Activated naive CD8-positive, alpha-beta T cell treated with anti-CD3 and anti-CD28 coated beads, Interleukin-2, amount 10 ng/mL, durations not matched to agents 7 days and 5 days (primary cell): ENCODE measurements around the gene COQ8A. TPM values are rescaled to one million over a fixed set of nuclear protein-coding genes. Genes with fewer than 3 reads are reported as not detected.

Source experiments
- ATAC-seq: fragments of 150-1000 bp; cut with Tn5 transposase; one replicate; pipeline ENCODE4 v1.10.0; 2021; ENCODE audit warnings: low read depth, moderate library complexity
- POLR2A ChIA-PET: fragments of 350-600 bp; sonication (Branson Sonifier 250); formaldehyde crosslinking; loops from one replicate; lab custom pipeline; 2021; ENCODE audit warnings: antibody characterized with exemption; lab: Charles Lee
- DNase-seq: peaks from one replicate; pipeline ENCODE4 v3.0.0; 2021
- H3K27ac Mint-ChIP-seq: one replicate; pipeline ENCODE4 v1.8.0; 2022; ENCODE audit warnings: mild to moderate bottlenecking, mixed read lengths
- H3K27me3 Mint-ChIP-seq: one replicate; pipeline ENCODE4 v1.8.0; 2022; ENCODE audit warnings: mild to moderate bottlenecking, moderate library complexity, mixed read lengths
- H3K36me3 Mint-ChIP-seq: one replicate; pipeline ENCODE4 v1.8.0; 2021; ENCODE audit warnings: mild to moderate bottlenecking, mixed read lengths
- H3K4me1 Mint-ChIP-seq: one replicate; pipeline ENCODE4 v1.8.0; 2021; ENCODE audit warnings: mixed read lengths
- H3K4me3 Mint-ChIP-seq: one replicate; pipeline ENCODE4 v1.8.0; 2022; ENCODE audit warnings: mild to moderate bottlenecking, moderate library complexity, mixed read lengths
- H3K9me3 Mint-ChIP-seq: one replicate; pipeline ENCODE4 v1.8.0; 2021; ENCODE audit warnings: mixed read lengths
- total RNA-seq, 2 experiments: library from RNA; stranded (reverse); gene quantifications; one replicate each; pipeline ENCODE4 v1.2.3, GENCODE V29; 2021

Gene COQ8A
- total RNA-seq, 2 experiments from 2014 or later = 28.6 to 30.2 TPM

DNA sequence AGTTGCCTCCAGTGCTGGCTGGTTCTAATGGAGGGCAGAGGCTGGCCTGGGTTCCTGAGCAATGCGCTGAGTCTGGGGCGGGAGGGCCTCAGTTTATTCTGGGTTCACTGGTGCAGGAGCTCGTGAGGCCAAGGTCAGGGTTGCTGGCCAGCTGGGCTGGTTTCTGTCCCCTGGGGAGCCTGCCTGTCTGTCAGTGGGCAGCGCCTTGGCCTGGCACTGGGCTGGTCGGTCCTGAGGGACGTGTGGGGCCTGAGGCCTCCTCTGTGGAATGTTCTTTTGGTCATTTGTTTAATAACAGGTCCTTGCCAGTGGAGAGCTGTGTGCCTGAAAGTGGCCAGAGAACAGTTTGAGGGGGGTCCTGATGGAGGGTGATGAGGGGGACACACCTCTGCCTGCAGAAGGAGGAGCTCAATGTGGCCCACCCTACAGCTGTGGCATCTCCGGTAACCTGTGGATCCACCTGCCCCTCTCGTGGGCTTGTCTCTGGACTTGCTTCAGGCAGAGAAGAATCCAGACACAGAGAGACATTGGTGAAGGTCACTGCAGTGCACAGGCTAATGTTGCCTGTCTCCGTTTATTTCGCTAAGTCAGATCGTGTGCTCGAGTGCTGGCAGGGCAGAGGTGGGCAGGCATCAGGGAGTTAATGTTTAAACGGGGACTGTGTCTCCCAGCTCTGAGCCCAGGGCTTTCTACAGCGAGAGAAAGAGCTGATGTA lies 34.6 kb downstream of the COQ8A start:
- POLR2A ChIA-PET = no interaction called here
- ATAC-seq (no peak), DNase-seq (no peak)
- H3K4me3 Mint-ChIP-seq = no peak overlapping the region
- H3K27me3 Mint-ChIP-seq = no peaks in the 10 kb centered on the region
- H3K27ac Mint-ChIP-seq = no peak overlapping the region
- H3K4me1 Mint-ChIP-seq = peaks cover 1% of the 10 kb centered on the region
- H3K36me3 Mint-ChIP-seq = peaks cover 7% of the 10 kb centered on the region
- H3K9me3 Mint-ChIP-seq = peaks cover 5% of the 10 kb centered on the region

DNA sequence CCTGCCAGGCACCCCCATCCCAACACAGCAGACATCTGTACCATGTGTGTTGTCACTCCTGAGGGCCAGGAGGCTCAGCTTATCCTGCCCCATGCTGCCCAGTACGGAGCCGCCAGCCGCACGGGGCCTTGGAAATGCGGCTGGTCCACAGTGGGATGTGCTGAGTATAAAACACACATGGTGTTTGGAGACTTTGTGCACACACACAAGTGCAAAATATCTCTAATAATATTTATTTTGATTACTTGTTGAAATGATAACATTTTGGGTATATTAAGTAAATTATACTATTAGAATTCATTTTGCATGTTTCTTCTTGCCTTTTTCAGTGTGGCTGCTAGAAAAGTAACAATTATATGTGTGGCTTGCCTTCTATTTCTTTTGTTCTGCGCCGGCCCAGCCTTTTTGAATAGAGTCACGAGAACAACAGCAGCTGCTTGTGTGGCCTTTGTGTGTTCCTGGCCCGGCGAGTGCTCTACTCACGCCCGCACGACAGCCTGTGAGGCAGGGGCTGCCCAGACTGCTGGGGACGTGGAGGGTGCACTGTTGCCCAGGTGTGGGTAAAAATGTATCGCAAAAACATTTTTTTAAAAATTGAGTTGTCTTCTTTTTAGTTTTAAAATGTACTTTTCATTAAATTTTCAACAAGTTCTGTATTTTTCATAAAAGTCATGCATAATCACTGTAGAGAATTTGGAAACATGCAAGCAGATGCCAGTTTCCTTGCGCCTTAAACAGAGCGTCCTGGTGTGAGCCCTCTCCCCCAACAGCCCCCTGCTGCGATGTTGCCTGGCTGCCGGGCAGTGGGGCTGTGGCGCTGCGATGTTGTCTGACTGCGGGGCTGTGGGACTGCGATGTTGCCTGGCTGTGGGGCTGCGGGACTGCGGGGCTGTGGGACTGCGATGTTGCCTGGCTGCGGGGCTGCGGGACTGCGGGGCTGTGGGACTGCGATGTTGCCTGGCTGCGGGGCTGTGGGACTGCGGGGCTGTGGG lies 35.5 kb downstream of the COQ8A start:
- no peaks in the 10 kb centered on the region for H3K27me3 Mint-ChIP-seq
- peaks cover 5% of the 10 kb centered on the region for H3K9me3 Mint-ChIP-seq
- ATAC-seq (no peak), DNase-seq (no peak)
- no peak overlapping the region for H3K4me3 Mint-ChIP-seq
- POLR2A ChIA-PET = no interaction called here
- H3K36me3 Mint-ChIP-seq = peaks cover 7% of the 10 kb centered on the region
- H3K27ac Mint-ChIP-seq = no peak overlapping the region
- peaks cover 1% of the 10 kb centered on the region for H3K4me1 Mint-ChIP-seq

DNA sequence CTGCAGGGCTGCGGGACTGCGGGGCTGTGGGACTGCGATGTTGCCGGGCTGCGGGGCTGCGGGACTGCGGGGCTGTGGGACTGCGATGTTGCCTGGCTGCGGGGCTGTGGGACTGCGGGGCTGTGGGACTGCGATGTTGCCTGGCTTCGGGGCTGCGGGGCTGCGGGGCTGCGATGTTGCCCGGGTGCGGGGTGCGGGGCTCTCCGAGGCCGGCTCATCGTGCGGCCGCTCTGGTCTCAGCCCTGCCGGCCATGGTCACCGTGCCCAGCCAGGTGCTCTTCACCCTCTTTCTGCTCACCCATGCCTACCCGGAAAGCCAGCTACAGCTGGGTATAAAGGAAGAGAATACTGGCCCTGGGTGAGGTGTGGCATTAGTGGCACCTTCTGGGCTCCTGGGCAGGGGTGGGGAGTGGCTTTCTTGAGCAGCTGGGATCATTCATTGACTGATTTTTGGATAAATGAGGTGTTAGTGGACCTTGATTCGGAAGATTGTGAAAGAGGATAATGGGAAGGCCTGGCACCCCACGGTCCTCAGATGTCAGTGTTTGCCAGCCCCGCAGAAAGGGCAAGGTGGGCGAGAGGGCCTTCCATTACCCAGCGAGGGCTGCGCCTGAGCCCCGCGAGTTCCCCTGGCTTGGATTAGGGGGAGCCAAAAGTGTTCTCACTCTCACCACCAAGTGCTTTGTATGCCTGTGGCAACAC lies 36.3 kb downstream of the COQ8A start:
- Mint-ChIP-seq H3K4me1 (peaks cover 1% of the 10 kb centered on the region), H3K9me3 (peaks cover 5% of the 10 kb centered on the region), H3K36me3 (peaks cover 7% of the 10 kb centered on the region), H3K27me3 (no peaks in the 10 kb centered on the region), H3K4me3 (no peak overlapping the region), H3K27ac (no peak overlapping the region)
- ATAC-seq (no peak), DNase-seq (no peak)
- POLR2A ChIA-PET = no interaction called here

DNA sequence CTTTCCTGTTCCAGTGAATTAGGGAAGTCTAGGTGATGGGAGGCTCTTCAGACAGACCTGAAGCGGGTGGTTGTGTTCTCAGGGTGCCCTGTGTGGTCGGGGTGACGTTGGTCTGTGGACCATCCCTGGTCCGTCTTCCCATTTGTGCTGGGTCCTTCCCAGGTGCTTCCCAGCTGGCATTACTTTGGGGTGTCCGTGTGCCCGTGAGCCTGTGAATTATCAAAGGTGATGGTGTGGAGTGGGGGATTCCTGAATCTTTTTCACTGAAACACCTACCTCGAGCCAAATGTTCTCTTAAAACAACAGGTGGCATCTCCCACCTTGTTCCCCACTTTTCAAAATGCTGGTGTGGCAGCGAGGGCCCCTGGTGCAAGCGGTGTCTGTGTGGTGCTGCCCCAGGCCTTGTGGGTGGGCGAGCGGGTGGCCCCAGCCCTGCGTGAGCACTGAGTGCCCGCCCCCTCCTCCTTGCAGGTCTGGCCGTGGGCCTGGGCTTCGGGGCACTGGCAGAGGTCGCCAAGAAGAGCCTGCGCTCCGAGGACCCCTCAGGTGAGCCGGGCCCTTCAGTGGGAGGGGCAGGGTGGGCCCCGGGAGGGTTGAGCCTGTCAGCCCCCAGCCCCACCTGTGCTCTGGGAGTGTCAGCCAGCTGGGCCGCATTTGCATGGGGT lies 37.0 kb downstream of the COQ8A start:
- H3K27ac Mint-ChIP-seq = no peak overlapping the region
- no peak overlapping the region for H3K4me3 Mint-ChIP-seq
- H3K4me1 Mint-ChIP-seq = no peaks in the 10 kb centered on the region
- POLR2A ChIA-PET = interaction anchor here (0.6 kb wide), 1 partner anchor 415 kb away, joined by 3 read pairs; no protein-coding TSS in a partner anchor
- no peak for ATAC-seq
- H3K9me3 Mint-ChIP-seq = no peaks in the 10 kb centered on the region
- no peak for DNase-seq
- H3K27me3 Mint-ChIP-seq = no peaks in the 10 kb centered on the region
- H3K36me3 Mint-ChIP-seq = peaks cover under 1% of the 10 kb centered on the region

DNA sequence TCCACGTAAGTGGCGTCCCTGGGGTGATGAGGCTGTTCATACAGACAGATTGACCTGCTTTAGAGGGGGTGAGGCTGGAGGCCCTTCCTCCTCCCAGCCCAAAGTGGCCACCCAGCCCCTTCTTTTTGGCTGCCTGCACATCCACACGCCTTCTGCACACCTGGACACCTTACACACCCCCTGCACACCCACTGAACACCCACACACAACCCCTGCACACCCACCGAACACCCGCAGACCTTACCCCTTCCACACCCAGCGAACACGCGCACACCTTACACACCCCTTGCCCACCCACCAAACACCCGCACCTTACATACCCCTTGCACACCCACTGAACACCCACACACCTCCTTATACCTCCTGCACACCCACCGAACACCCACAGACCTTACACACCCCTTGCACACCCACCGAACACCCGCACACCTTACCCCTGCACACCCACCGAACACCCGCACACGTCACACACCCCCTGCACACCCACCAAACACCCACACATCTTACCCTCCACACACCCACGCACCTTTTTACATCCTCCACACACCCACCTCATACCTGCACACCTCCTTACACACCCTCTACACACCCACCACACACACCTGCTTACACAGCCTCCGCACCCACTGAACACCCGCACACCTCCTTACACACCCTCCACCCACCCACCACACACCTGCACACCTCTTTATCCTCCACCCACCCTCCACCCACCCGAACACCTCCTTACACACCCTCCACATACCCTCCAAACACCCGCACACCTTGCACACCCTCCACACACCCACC lies 37.7 kb downstream of the COQ8A start:
- DNase-seq = no peak
- Mint-ChIP-seq H3K27me3 (no peaks in the 10 kb centered on the region), H3K36me3 (no peaks in the 10 kb centered on the region)

DNA sequence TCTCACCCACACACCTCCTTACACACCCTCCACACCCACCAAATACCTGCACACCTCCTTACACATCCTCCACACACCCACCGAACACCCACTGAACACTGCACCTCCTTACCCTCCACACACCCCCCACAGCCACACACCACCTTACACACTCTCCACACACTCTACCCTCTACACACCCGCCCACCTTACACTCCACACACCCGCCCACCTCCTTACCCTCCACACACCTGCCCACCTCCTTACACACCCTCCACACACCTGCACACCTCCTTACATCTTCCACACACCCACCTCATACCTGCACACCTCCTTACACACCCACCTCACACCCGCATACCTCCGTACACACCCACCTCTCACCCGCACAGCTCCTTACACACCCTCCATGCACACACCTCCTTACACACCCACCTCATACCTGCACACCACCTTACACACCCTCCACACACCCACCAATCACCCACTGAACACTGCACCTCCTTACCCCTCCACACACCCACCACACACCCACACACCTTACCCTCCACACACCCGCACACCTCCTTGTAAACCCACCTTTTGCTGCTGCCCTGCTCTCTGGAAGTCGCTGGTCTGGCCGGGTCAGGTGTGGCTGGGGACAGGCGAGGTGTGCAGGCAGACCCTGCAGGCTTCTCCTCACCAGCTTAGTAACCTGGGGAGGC lies 38.5 kb downstream of the COQ8A start:
- H3K27ac Mint-ChIP-seq = no peak overlapping the region
- no peaks in the 10 kb centered on the region for H3K9me3 Mint-ChIP-seq
- H3K36me3 Mint-ChIP-seq = no peaks in the 10 kb centered on the region
- H3K4me1 Mint-ChIP-seq = no peaks in the 10 kb centered on the region
- H3K4me3 Mint-ChIP-seq = no peak overlapping the region
- DNase-seq (no peak), ATAC-seq (no peak)
- no peaks in the 10 kb centered on the region for H3K27me3 Mint-ChIP-seq
- POLR2A ChIA-PET = no interaction called here

More for the DNA sequence above, 37.7 kb downstream of the COQ8A start:
- no peak for ATAC-seq
- Mint-ChIP-seq H3K4me3 (no peak overlapping the region), H3K4me1 (no peaks in the 10 kb centered on the region), H3K27ac (no peak overlapping the region), H3K9me3 (no peaks in the 10 kb centered on the region)
- POLR2A ChIA-PET = interaction anchor here (0.6 kb wide), 1 partner anchor 415 kb away, joined by 3 read pairs; no protein-coding TSS in a partner anchor

DNA sequence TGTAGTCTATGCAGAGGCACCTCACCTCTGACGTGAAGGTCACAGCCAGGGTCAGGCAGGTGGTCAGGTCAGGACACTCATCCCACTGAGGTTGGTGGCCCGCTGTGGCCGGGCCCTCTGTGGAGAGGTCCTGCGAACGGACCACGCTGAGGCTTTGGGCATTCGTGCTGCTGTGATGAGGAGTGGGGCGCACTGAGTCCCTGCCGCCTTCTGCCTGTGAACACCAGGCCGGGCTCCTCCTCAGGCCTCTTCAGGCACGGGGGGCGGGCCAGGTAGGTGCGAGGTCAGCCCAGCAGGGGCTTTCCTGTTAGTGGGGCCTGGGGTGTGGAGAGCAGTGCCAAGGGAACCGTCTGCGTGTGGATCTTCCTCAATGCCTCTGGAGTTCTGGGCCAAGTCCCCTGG lies 39.0 kb downstream of the COQ8A start:
- Mint-ChIP-seq H3K36me3 (no peaks in the 10 kb centered on the region), H3K4me1 (no peaks in the 10 kb centered on the region), H3K27ac (no peak overlapping the region), H3K27me3 (no peaks in the 10 kb centered on the region), H3K9me3 (no peaks in the 10 kb centered on the region), H3K4me3 (no peak overlapping the region)
- no peak for ATAC-seq
- POLR2A ChIA-PET = no interaction called here
- no peak for DNase-seq

DNA sequence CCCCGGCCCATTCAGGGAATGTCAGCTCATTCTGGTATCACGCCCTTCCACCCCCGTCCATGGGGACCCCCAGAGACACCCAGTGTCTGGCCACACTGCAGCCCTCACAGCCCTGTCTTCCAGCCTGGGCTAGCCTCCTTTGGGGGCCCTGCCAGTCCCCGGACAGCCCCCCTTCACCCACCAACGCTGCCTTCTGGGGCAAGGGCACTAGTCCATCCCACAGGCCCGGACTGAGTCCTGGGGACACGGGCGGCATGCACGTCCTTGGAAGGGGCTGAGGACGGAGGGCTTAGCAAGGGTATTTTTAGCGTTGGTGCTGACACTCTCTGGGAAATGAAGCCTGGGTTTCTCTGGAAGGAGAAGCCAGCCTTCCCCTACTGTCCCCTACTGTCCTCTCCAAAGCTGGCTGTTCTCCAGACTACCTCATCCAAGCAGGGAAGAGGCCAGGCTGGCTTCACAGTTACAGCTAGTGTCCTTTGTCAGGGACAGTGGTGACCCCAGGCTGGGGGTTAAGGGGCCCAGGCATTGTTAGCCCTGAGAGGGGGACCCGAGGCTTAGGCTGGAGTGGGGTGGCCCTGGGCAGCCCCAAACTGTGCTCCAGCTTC lies 39.5 kb downstream of the COQ8A start:
- no peaks in the 10 kb centered on the region for H3K4me1 Mint-ChIP-seq
- POLR2A ChIA-PET = no interaction called here
- no peaks in the 10 kb centered on the region for H3K9me3 Mint-ChIP-seq
- H3K36me3 Mint-ChIP-seq = no peaks in the 10 kb centered on the region
- no peaks in the 10 kb centered on the region for H3K27me3 Mint-ChIP-seq
- no peak for DNase-seq
- H3K27ac Mint-ChIP-seq = no peak overlapping the region
- no peak overlapping the region for H3K4me3 Mint-ChIP-seq
- no peak for ATAC-seq

DNA sequence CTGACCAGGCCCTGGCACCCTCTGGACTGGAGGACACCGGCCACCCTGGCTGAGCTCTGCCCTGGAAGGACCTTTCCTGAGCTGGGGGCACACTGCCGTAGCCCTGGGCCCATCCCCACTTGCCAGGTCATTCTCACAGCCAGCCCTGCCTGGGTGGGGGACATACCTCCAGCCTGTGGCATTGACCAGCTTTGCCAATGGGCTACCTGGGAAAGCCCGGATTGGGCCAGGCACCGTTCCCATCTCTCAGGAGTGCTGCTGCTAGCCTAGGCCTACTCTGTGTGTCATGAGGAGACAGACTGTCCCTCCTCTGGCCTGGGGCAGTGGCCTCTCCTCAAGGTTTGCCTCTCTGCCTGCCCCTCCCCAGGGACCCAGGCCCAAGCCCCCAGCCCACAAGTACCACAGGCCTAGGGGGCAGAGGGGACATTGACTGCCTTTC lies 40.0 kb downstream of the COQ8A start:
- POLR2A ChIA-PET = no interaction called here
- no peak for ATAC-seq
- DNase-seq = no peak
- Mint-ChIP-seq H3K27ac (no peak overlapping the region), H3K36me3 (no peaks in the 10 kb centered on the region), H3K4me1 (no peaks in the 10 kb centered on the region), H3K4me3 (no peak overlapping the region), H3K9me3 (no peaks in the 10 kb centered on the region), H3K27me3 (no peaks in the 10 kb centered on the region)

DNA sequence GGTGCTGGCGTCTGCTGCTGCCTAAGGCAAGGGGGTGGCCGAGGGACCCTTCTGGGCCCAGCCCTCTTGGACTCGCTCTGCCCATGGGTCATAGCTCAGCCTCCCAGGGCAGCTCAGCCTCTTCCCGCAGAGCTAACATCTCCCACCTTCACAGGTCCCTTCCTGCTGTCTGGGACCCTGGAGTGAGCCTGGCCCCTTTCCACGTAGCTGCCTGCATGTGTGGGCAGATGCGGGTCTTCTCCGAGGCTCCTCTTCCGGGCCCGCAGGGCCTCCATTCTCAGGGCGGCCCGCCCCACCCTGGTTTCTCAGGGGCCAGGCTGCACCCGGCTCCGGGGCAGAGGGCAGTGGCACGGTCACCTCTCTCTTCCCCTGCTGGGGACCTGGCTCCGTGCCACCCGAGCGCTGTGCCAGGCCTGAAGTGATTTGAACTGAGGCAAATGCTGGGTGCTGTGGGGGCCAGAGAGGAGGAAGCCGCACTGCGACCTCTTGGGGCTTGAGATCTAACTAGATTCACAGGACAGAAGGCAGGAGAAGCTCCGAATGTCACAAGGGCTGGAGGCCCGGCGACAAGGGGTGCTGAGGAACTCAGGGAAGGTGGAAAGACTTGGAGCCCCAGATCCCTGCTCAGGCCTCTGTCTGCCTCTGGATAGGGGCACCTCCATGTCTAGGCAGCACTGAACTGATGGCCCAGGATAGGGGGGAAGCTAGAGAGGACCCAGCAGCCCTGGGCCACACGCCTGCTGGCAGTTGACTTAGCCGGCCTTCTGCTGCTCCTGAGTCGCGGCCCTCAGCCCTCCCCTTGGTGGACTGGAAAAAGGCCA lies 40.7 kb downstream of the COQ8A start:
- Mint-ChIP-seq H3K36me3 (no peaks in the 10 kb centered on the region), H3K4me1 (no peaks in the 10 kb centered on the region), H3K27me3 (no peaks in the 10 kb centered on the region), H3K27ac (no peak overlapping the region), H3K4me3 (no peak overlapping the region), H3K9me3 (no peaks in the 10 kb centered on the region)
- POLR2A ChIA-PET = no interaction called here
- ATAC-seq (no peak), DNase-seq (no peak)

DNA sequence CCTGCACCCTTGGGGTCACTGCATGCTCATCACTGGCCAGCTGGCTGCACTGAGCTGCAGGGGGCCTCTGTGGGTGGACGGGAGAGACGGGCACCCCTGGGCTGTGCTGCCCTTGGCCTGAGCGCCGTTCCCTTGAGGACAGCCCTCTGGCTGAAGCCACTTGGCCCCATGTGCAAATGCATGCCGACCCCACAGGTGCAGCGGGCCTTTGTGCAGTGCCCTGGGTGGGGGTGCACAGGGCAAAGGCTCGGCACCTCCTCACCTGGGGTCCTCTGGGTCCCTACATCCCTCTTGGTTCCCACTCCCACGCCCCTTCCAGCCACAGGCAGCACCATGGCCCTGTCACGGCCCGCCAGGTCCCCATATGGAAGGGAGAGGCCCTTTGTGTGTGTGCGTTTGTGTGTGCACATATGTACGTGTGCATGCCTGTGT lies 41.3 kb downstream of the COQ8A start:
- DNase-seq = no peak
- no peaks in the 10 kb centered on the region for H3K9me3 Mint-ChIP-seq
- H3K36me3 Mint-ChIP-seq = no peaks in the 10 kb centered on the region
- H3K4me1 Mint-ChIP-seq = no peaks in the 10 kb centered on the region
- H3K4me3 Mint-ChIP-seq = no peak overlapping the region
- H3K27me3 Mint-ChIP-seq = no peaks in the 10 kb centered on the region
- POLR2A ChIA-PET = no interaction called here
- no peak for ATAC-seq
- H3K27ac Mint-ChIP-seq = no peak overlapping the region
